HepG2 (cell line): ENCODE measurements around the gene MFAP5. TPM values are rescaled to one million over a fixed set of nuclear protein-coding genes. Genes with fewer than 3 reads are reported as not detected.

Experiments used
- ATAC-seq: fragments of 200-7000 bp; cut with Tn5 transposase; 3 replicates; pipeline ENCODE4 v1.9.1; 2020; ENCODE audit warnings: mild to moderate bottlenecking, moderate library complexity
- BruUV-seq: library from RNA; stranded (reverse); fragments of 400-500 nt; replicated peaks from 2 replicates; lab custom pipeline; 2021; lab: Mats Ljungman, UMichigan
- CTCF ChIA-PET: fragments of 300-600 bp; formaldehyde crosslinking; extraction: SDS; loops from one replicate; lab custom pipeline; 2021; ENCODE audit warnings: low total read pairs, inconsistent platforms, low intra/inter-chr PET ratio; lab: Yijun Ruan, JAX
- POLR2A ChIA-PET: fragments of 350-600 bp; sonication (Branson Sonifier 250); formaldehyde crosslinking; loops from one replicate; lab custom pipeline; 2020; ENCODE audit warnings: antibody characterized with exemption, inconsistent platforms; lab: Yijun Ruan, JAX
- DNase-seq: peaks from one replicate; pipeline ENCODE4 v3.0.0-alpha.2; 2015; ENCODE audit warnings: low spot score
- FAIRE-seq: peaks from 3 replicates; lab custom pipeline; 2011; peaks lifted over from hg19 to GRCh38; lab: Jason Lieb, UNC
- H2AFZ ChIP-seq: one replicate; pipeline ENCODE4 v1.6.1; 2011; ENCODE audit warnings: low read length, inconsistent platforms
- H3K27ac ChIP-seq: fragments of 300-600 bp; 3 replicates; pipeline ENCODE4 v1.8.0; 2011; ENCODE audit warnings: mixed run types, mild to moderate bottlenecking, mixed read lengths, low read length, inconsistent platforms; ENCODE audit not compliant: insufficient read depth; ENCODE audit errors: extremely low read length
- H3K27me3 ChIP-seq, 2 experiments: fragments of 200-600 bp in 1 of 2; 2 replicates in 1 of 2; 3 replicates in 1 of 2; pipeline versions ENCODE4 v1.6.0 to v1.8.0; 2011; ENCODE audit warnings: low read length in 2 of 2, mild to moderate bottlenecking in 2 of 2, moderate library complexity in 2 of 2, inconsistent platforms in 1 of 2; ENCODE audit not compliant: insufficient read depth in 2 of 2, control insufficient read depth in 1 of 2
- H3K36me3 ChIP-seq, 2 experiments: fragments of 200-600 bp in 1 of 2; replicated peaks in 1 of 2; 2 replicates in 1 of 2; 3 replicates in 1 of 2; pipeline versions ENCODE4 v1.5.1 to v1.8.0; 2011; ENCODE audit warnings: low read length in 2 of 2, inconsistent platforms in 1 of 2; ENCODE audit not compliant: insufficient read depth in 2 of 2, control insufficient read depth in 1 of 2
- H3K4me1 ChIP-seq: 2 replicates; pipeline ENCODE4 v1.5.1; 2012; ENCODE audit warnings: low read length, inconsistent platforms; ENCODE audit not compliant: insufficient read depth
- H3K4me2 ChIP-seq: 2 replicates; pipeline ENCODE4 v1.6.0; 2011; ENCODE audit warnings: low read depth, low read length, inconsistent platforms
- H3K4me3 ChIP-seq, 3 experiments: fragments of 200-600 bp in 1 of 3; sonication (generic), shearing (Covaris generic) in 1 of 3; replicated peaks in 1 of 3; 2 replicates each; pipeline ENCODE4 v1.5.1; 2011 to 2016; ENCODE audit warnings: low read length in 3 of 3, inconsistent platforms in 2 of 3, low read depth in 2 of 3, mild to moderate bottlenecking in 2 of 3, control low read depth in 1 of 3, mixed read lengths in 1 of 3; ENCODE audit not compliant: insufficient read depth in 1 of 3
- H3K79me2 ChIP-seq: one replicate; pipeline ENCODE4 v1.6.1; 2011; ENCODE audit warnings: low read length, inconsistent platforms; ENCODE audit not compliant: insufficient read depth
- H3K9ac ChIP-seq: 2 replicates; pipeline ENCODE4 v1.6.0; 2011; ENCODE audit warnings: mild to moderate bottlenecking, low read depth, low read length, inconsistent platforms; ENCODE audit not compliant: insufficient read depth
- H3K9me3 ChIP-seq: 2 replicates; pipeline ENCODE4 v1.5.1; 2012; ENCODE audit warnings: mild to moderate bottlenecking, low read length
- H4K20me1 ChIP-seq: 2 replicates; pipeline ENCODE4 v1.6.0; 2011; ENCODE audit warnings: inconsistent platforms, mild to moderate bottlenecking, low read length, moderate library complexity; ENCODE audit not compliant: insufficient read depth
- FLYWCH1 ChIP-seq: sonication (generic); formaldehyde crosslinking; IDR thresholded peaks from 2 replicates; pipeline ENCODE4 v1.8.1; 2023; ENCODE audit warnings: mild to moderate bottlenecking, missing genetic modification reagents
- FOXJ3 ChIP-seq: sonication (generic); formaldehyde crosslinking; IDR thresholded peaks from 2 replicates; pipeline ENCODE4 v1.4.0; 2020; ENCODE audit warnings: missing genetic modification reagents, mild to moderate bottlenecking, borderline replicate concordance
- MIXL1 ChIP-seq: IDR thresholded peaks from 2 replicates; pipeline ENCODE4 v1.6.1; 2016
- RBAK ChIP-seq: sonication (generic); formaldehyde crosslinking; IDR thresholded peaks from 2 replicates; pipeline ENCODE4 v1.5.1; 2020; ENCODE audit warnings: mild to moderate bottlenecking, missing genetic modification reagents
- SMC3 ChIP-seq: IDR thresholded peaks from 2 replicates; pipeline ENCODE4 v1.6.1; 2011; ENCODE audit warnings: low read length, improper control_type of control experiment
- STAG1 ChIP-seq: sonication (generic); formaldehyde crosslinking; IDR thresholded peaks from 2 replicates; pipeline ENCODE4 v1.4.0; 2020; ENCODE audit warnings: missing genetic modification reagents
- ZFX ChIP-seq: sonication (generic); formaldehyde crosslinking; IDR thresholded peaks from 2 replicates; pipeline ENCODE4 v1.4.0; 2020; ENCODE audit warnings: mild to moderate bottlenecking, low read depth, missing genetic modification reagents, moderate library complexity
- WGBS: methylation state at CpG from one replicate; pipeline ENCODE4 v1.1.6; 2017; ENCODE audit warnings: low lambda C conversion rate; 5-methylcytosine and 5-hydroxymethylcytosine counted together
- in situ Hi-C: cut with HindIII; loops from 2 replicates; pipeline ENCODE4 v1.10.0; 2017; ENCODE audit warnings: low pct_unique_long_range_greater_than_20kb; ENCODE audit not compliant: extremely low pct_ligation_motif_present
- intact Hi-C: fragments of 100-400 bp; cut with micrococcal nuclease; formaldehyde crosslinking; loops from one replicate; pipeline ENCODE4 v1.10.0; 2022; ENCODE audit not compliant: unreplicated experiment
- polyA plus RNA-seq, 8 experiments: library from polyadenylated mRNA; depleted of rRNA in 3 of 8; stranded (reverse) in 7 of 8; unstranded in 1 of 8; fragments of >200 nt; fragmentation: Illumina TruSeq in 4 of 8; extraction: Trizol in 4 of 8; gene quantifications; 2 replicates each; pipeline versions ENCODE4 v1.2.1 to v1.2.3, GENCODE V29; 2011 to 2016; ENCODE audit warnings: low read depth in 4 of 8, missing spikeins in 1 of 8, mixed read lengths in 1 of 8; ENCODE audit not compliant: insufficient read depth in 1 of 8
- total RNA-seq, 5 experiments: library from RNA; depleted of rRNA; stranded (reverse); fragments of >200 nt; fragmentation: Illumina TruSeq; extraction: Trizol; gene quantifications; 2 replicates each; pipeline ENCODE4 v1.2.3, GENCODE V29; 2016; ENCODE audit warnings: low read depth in 1 of 5
- TF ChIP-seq, protein P1 (sequence below): IDR thresholded peaks from 2 replicates; pipeline ENCODE4 v1.6.1; 2012; ENCODE audit warnings: low read length, improper control_type of control experiment
- TF ChIP-seq, protein P2 (sequence below), 2 experiments: sonication (generic) in 1 of 2; formaldehyde crosslinking in 1 of 2; IDR thresholded peaks; 2 replicates each; pipeline versions ENCODE4 v1.4.0 to v1.6.1; 2018 to 2020; ENCODE audit warnings: missing genetic modification reagents in 2 of 2, borderline replicate concordance in 1 of 2, low read depth in 1 of 2, mild to moderate bottlenecking in 1 of 2, missing biosample characterization in 1 of 2
- TF ChIP-seq, protein P3 (sequence below): sonication (generic); formaldehyde crosslinking; IDR thresholded peaks from 2 replicates; pipeline ENCODE4 v1.5.0; 2020; ENCODE audit warnings: mild to moderate bottlenecking, missing genetic modification reagents, moderate library complexity

The MFAP5 gene
- total and polyA plus RNA-seq, 2 of the 13 experiments (the other 11 are each of a cell fraction or from before 2014, with no cell fraction given) = 0.07 TPM; not detected in 1

DNA sequence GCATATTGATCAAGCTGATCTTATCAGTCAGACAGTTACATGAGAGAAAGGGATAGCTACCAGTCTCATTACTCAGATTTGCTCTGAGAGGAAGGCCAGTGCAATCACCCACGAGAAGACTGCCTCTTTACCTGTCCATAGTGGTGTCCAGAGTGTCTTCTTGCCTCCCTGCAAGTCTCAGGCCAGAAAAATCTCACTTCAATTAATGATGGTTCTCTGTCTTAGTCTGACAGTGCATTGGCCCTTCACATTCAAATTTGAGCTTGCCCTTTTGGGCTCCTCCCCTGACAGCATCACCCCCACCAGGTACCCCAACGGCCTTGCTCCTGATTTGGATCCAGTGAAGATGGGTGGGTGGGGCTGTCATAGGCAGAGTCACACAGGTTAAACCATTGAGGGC, 50.0 kb downstream of the MFAP5 start, which contains the start of gene AICDA:
AICDA (minus strand) TSS at position 231 of the 400 bp plus-strand sequence; CDS start at position 139, 92 bp downstream.
- Histone ChIP-seq H3K4me1 (no peaks in the 10 kb centered on the region), H3K9ac (no peak within 1 kb of the TSS), H3K4me3 (no peak within 1 kb of the TSS), H3K9me3 (no peaks in the 10 kb centered on the region), H3K27ac (no peak within 1 kb of the TSS), H3K27me3 (peaks cover 0 to 2% of the 10 kb centered on the region in 2 experiments; a peak in 1 of 5 replicates), H3K36me3 (no peaks in the 10 kb centered on the region), H3K4me2 (no peak within 1 kb of the TSS), H4K20me1 (no peaks in the 10 kb centered on the region), H3K79me2 (no peaks in the 10 kb centered on the region), H2AFZ (no peak within 1 kb of the TSS)
- ChIA-PET CTCF (no interaction called here), POLR2A (no interaction called here)
- 8% methylated on average over 2 of the region's 2 CpGs for WGBS
- TF ChIP-seq ZFX = no peak
- ATAC-seq (no peak), FAIRE-seq (no peak), DNase-seq (no peak)
- BruUV-seq = no TSS peak
- in situ Hi-C loops = no loop called here
- intact Hi-C loops = no loop called here

DNA sequence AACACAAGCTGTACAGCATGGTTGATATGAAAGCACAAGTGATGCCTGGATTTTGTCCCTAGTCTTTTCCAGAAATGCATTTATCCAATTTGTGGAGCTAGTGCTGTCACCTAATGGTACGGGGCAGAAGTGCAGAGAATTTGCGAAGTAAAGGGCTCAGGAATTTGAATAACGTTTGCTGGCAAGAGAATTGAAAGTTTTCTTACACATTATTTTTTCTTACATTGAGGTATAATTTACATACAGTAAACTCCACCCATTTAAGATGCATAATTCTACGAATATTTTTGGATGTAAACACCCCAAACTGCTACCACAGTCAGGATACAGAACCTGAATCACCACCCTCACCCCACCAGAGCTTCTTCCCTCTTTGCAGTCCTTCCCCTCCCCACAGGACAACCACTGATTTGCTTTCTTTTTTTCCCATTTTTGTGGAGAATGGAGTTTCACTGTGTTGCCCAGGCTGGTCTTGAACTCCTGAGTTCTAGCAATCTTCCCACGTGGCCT, 53.5 kb downstream of the MFAP5 start:
- Histone ChIP-seq H3K4me1 (no peaks in the 10 kb centered on the region), H3K36me3 (no peaks in the 10 kb centered on the region), H4K20me1 (no peaks in the 10 kb centered on the region), H3K79me2 (no peaks in the 10 kb centered on the region), H2AFZ (no peak overlapping the region), H3K4me3 (no peak overlapping the region), H3K9ac (no peak overlapping the region), H3K27ac (no peak overlapping the region), H3K27me3 (peaks cover 0 to 20% of the 10 kb centered on the region in 2 experiments; a peak in 3 of 5 replicates), H3K9me3 (no peaks in the 10 kb centered on the region), H3K4me2 (no peak overlapping the region)
- peak; percentile 28 for DNase-seq
- WGBS = 2% methylated on average over 5 of the region's 5 CpGs
- intact Hi-C loops (loop anchor here (1.0 kb wide), 1 partner anchor 65 kb away; no protein-coding TSS in a partner anchor), in situ Hi-C loops (loop anchor here (10.0 kb wide), 1 partner anchor 64 kb away; the partner anchor contains the start of gene CLEC4E)
- no TSS peak for BruUV-seq
- POLR2A ChIA-PET = no interaction called here
- CTCF ChIA-PET = interaction anchor here (1.9 kb wide), 1 partner anchor 65 kb away, joined by 11 read pairs; no protein-coding TSS in a partner anchor
- peak; percentile 66 for ATAC-seq
- FAIRE-seq = peak; percentile 72
- peak; percentile 75 for TF ChIP-seq STAG1 (CRISPR knock-in tag)
- TF ChIP-seq, protein P1, sequence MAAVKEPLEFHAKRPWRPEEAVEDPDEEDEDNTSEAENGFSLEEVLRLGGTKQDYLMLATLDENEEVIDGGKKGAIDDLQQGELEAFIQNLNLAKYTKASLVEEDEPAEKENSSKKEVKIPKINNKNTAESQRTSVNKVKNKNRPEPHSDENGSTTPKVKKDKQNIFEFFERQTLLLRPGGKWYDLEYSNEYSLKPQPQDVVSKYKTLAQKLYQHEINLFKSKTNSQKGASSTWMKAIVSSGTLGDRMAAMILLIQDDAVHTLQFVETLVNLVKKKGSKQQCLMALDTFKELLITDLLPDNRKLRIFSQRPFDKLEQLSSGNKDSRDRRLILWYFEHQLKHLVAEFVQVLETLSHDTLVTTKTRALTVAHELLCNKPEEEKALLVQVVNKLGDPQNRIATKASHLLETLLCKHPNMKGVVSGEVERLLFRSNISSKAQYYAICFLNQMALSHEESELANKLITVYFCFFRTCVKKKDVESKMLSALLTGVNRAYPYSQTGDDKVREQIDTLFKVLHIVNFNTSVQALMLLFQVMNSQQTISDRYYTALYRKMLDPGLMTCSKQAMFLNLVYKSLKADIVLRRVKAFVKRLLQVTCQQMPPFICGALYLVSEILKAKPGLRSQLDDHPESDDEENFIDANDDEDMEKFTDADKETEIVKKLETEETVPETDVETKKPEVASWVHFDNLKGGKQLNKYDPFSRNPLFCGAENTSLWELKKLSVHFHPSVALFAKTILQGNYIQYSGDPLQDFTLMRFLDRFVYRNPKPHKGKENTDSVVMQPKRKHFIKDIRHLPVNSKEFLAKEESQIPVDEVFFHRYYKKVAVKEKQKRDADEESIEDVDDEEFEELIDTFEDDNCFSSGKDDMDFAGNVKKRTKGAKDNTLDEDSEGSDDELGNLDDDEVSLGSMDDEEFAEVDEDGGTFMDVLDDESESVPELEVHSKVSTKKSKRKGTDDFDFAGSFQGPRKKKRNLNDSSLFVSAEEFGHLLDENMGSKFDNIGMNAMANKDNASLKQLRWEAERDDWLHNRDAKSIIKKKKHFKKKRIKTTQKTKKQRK = no peak
- no peak for TF ChIP-seq RBAK
- TF ChIP-seq FOXJ3 (CRISPR knock-in tag) = no peak
- TF ChIP-seq SMC3 = peak; percentile 48
- TF ChIP-seq MIXL1 (CRISPR knock-in tag) = 0 out of 2 replicates have a peak, but pooled peaks have one; percentile 50
- no peak for TF ChIP-seq FLYWCH1 (CRISPR knock-in tag)
- TF ChIP-seq, protein P2, sequence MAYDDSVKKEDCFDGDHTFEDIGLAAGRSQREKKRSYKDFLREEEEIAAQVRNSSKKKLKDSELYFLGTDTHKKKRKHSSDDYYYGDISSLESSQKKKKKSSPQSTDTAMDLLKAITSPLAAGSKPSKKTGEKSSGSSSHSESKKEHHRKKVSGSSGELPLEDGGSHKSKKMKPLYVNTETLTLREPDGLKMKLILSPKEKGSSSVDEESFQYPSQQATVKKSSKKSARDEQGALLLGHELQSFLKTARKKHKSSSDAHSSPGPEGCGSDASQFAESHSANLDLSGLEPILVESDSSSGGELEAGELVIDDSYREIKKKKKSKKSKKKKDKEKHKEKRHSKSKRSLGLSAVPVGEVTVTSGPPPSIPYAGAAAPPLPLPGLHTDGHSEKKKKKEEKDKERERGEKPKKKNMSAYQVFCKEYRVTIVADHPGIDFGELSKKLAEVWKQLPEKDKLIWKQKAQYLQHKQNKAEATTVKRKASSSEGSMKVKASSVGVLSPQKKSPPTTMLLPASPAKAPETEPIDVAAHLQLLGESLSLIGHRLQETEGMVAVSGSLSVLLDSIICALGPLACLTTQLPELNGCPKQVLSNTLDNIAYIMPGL (CRISPR knock-in tag; IDR thresholded peaks at IDR 0.05; ENCODE audit: borderline replicate concordance in 1 of 2, low read depth in 1 of 2) = 0 out of 4 replicates have a peak, but pooled peaks of 1 of the 2 experiments have one; percentile 30
- TF ChIP-seq, protein P3, sequence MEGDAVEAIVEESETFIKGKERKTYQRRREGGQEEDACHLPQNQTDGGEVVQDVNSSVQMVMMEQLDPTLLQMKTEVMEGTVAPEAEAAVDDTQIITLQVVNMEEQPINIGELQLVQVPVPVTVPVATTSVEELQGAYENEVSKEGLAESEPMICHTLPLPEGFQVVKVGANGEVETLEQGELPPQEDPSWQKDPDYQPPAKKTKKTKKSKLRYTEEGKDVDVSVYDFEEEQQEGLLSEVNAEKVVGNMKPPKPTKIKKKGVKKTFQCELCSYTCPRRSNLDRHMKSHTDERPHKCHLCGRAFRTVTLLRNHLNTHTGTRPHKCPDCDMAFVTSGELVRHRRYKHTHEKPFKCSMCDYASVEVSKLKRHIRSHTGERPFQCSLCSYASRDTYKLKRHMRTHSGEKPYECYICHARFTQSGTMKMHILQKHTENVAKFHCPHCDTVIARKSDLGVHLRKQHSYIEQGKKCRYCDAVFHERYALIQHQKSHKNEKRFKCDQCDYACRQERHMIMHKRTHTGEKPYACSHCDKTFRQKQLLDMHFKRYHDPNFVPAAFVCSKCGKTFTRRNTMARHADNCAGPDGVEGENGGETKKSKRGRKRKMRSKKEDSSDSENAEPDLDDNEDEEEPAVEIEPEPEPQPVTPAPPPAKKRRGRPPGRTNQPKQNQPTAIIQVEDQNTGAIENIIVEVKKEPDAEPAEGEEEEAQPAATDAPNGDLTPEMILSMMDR (CRISPR knock-in tag) = peak; percentile 71
